Choroid plexus epithelial cell (primary cell): ENCODE data around the gene DPYSL4.

ENCODE experiments used
- DNase-seq: peaks from one replicate; pipeline ENCODE4 v3.0.0-alpha.2; 2010; ENCODE audit warnings: low read depth
- H3K4me3 ChIP-seq: 2 replicates; pipeline ENCODE4 v1.5.1; 2011; ENCODE audit warnings: low read depth, mild to moderate bottlenecking, control low read depth, low read length, moderate library complexity
- TF ChIP-seq, protein P1 (sequence below): conservative IDR thresholded peaks from 2 replicates; pipeline ENCODE4 v1.5.1; 2011; ENCODE audit warnings: low read depth, mild to moderate bottlenecking, control low read depth, inconsistent platforms, low read length, moderate library complexity

The DPYSL4 gene

DNA sequence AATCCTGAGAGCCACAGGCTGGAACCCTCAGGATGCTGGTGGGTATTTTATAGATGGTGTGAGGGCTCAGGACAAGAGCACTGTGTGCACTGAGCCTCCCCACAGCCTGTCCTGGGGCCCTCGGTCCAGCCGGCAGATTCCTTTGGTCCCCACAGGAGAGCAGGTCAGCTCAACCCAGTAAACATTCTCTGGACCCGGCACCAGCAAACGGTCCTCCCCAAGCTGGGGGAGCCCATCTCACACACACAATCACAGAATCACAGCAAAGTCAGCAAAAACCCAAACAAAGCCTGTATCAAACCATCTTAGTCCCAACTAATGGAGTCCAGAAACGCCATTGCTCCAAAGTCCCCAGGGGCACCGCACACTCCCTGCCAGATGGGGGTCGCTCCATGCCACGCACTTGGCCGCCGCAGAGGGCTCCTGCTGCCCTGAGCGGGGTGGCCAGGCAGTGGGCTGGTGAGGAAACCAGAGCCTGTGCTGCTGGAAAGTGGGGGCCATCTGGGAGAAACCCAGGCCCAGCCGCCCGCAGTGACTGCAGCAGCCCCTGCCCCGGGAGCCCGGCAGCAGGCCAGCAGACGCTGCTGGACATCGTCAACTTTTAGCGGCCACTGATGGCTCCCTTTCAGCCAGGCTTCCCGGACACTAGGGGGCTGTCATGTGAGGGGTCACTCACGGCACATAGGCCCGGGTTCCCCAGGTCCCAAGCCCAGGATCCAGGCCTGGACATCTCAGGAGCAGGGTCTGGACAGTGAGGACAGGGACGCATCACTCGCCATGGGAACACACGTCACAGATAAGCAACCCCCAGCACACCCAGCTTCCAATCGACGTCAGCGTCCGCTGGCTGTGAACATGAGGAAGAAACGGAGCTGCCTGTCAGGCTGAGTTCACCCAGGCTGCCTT is 52.6 kb downstream of the DPYSL4 start:
- TF ChIP-seq, protein P1, sequence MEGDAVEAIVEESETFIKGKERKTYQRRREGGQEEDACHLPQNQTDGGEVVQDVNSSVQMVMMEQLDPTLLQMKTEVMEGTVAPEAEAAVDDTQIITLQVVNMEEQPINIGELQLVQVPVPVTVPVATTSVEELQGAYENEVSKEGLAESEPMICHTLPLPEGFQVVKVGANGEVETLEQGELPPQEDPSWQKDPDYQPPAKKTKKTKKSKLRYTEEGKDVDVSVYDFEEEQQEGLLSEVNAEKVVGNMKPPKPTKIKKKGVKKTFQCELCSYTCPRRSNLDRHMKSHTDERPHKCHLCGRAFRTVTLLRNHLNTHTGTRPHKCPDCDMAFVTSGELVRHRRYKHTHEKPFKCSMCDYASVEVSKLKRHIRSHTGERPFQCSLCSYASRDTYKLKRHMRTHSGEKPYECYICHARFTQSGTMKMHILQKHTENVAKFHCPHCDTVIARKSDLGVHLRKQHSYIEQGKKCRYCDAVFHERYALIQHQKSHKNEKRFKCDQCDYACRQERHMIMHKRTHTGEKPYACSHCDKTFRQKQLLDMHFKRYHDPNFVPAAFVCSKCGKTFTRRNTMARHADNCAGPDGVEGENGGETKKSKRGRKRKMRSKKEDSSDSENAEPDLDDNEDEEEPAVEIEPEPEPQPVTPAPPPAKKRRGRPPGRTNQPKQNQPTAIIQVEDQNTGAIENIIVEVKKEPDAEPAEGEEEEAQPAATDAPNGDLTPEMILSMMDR = no peak
- DNase-seq = peak; percentile 24
- no peak overlapping the region for H3K4me3 ChIP-seq

DNA sequence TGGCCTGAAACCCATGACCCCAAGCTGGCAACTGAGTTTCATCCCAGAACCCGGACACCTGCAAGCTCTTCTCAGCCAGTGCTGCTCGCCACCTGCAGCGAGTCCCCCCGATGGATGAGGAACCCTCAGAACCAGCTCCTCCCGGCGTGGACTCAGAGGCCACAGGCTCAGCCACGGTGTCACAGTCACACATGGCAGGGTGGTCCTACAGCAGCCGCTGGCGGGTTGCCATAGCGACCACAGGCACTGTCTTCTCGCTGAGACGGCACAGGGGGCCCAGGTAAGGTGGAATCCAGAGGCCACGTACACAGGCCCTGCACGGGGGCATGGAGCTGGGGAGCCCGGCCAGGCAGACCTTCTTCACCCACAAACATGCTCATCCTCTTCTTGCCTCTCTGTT is 53.4 kb downstream of the DPYSL4 start:
- TF ChIP-seq, protein P1 = no peak
- no peak for DNase-seq

DNA sequence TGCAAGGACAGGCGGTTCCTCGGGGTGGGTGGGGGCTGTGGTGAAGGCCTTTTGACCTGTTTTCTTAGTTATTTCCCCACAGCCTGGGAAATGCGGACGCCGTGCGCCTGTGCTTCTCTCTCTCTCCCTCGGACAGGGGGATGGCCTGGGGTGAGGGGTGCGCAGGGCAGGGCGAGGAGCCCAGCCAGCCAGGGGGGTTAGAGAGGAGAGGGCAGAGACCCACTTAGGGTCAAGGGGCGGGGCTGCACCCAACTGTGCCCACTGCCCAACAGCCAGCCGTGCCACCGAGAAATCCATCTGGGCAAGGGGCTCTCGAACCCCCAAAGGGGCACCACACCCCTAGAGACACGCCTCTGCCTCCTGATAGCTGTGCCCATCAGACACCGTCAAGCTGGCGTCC is 53.8 kb downstream of the DPYSL4 start:
- no peak overlapping the region for H3K4me3 ChIP-seq
- no peak for DNase-seq
- TF ChIP-seq, protein P1 = no peak

More for the DNA sequence above, 53.4 kb downstream of the DPYSL4 start:
- no peak overlapping the region for H3K4me3 ChIP-seq

DNA sequence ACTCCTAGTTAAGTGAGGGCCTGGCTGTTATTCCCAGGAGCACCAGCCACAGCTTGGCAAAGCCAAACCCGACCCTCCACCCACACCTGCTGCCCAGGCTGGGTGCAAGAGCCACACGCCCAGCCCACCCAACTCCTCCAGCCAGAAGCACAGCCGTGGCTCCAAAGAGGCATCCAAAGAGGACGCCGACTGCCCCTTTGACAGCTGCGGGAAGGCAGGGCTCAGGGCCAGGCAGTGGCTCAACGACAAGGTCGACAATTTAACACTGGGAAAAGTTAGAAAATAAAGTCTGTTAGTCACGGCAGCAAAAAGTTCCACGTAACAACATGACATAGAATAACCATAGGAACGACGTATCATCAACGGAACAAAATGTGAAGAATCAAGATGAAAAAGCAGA is 54.3 kb downstream of the DPYSL4 start:
- TF ChIP-seq, protein P1 = no peak
- no peak overlapping the region for H3K4me3 ChIP-seq
- no peak for DNase-seq

DNA sequence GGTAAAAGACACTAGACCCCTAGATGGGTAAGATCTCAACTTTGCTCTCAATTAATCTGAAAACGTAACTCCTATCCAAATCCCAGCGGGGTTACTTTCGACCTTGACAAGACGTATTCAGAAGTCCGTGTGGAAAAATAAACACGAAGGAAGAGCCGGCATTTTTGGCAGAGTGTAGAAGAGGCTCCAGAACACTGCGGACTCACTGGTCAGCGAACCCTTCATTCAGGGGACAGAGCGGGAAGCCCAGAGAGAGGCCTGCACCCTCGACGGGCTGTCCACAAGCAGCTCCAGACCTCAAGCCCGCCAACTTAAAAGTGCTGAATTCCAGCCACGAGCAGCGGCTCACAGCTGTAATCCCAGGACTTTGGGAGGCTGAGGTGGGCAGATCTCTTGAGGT is 54.7 kb downstream of the DPYSL4 start:
- peak; percentile 25 for DNase-seq
- H3K4me3 ChIP-seq = no peak overlapping the region
- TF ChIP-seq, protein P1 = no peak

DNA sequence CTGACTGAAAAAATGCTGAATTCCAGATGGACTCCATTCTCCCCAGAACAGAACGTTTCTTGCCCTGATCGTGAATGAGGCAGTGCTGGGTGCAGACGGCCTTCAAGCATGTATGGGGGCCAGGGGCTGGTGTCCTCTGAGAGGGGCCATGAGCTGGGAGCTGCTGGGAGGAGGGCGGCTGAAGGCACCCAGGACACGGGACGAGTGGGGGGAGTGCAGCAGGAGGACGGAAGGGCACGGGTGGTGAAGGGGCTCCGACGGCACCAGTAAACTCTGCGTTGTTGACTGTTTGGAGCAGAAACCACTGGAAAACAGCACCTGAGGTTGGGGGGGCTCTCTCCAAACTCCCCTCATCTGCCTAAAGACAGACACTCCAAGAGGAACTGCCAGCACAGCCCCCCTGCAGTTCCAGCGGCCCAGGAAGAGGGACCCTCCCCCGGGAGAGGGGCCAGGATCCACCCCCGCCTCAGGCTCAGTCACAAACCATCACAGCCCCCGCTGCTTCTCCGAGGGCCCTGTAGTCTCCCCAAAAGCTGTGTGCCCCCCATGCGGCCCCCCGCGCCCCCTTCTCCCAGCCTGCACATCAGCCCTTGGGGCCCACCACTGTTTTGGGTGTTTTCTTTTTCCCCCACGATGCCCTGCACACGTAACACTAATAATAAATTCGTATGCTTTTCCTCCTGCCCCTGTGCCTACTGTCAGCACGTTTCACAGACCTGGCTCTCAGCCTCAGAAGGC is 55.5 kb downstream of the DPYSL4 start:
- H3K4me3 ChIP-seq = no peak overlapping the region
- TF ChIP-seq, protein P1 = no peak

More for the DNA sequence above, 55.5 kb downstream of the DPYSL4 start:
- DNase-seq = no peak
